H1 (cell line): ENCODE results near the gene ANGEL2. TPM values are rescaled to one million over a fixed set of nuclear protein-coding genes. Genes with fewer than 3 reads are reported as not detected.
A peak's percentile ranks its signal among the peaks of the same experiment; 100 is the strongest.

Experiments
- CTCF ChIA-PET: fragments of 300-600 bp; sonication (Branson Sonifier 250); formaldehyde crosslinking; loops from one replicate; lab custom pipeline; 2021; ENCODE audit not compliant: partially characterized antibody; lab: Charles Lee
- POLR2A ChIA-PET: fragments of 300-600 bp; sonication (Branson Sonifier 250); formaldehyde crosslinking; loops from one replicate; lab custom pipeline; 2021; ENCODE audit warnings: inconsistent platforms; ENCODE audit not compliant: partially characterized antibody; lab: Charles Lee
- DNase-seq, 2 experiments: peaks; one replicate each; pipeline versions ENCODE4 v3.0.0 to v3.0.0-alpha.2; 2010 to 2022; ENCODE audit warnings: low spot score in 2 of 2, low read depth in 1 of 2, mixed read lengths in 1 of 2
- FAIRE-seq: peaks from 2 replicates; lab custom pipeline; 2011; peaks lifted over from hg19 to GRCh38; lab: Jason Lieb, UNC
- H2AFZ ChIP-seq: 2 replicates; pipeline ENCODE4 v1.8.1; 2012; ENCODE audit warnings: low read length, inconsistent platforms
- H2AK5ac ChIP-seq: 2 replicates; pipeline ENCODE4 v1.6.1; 2013; ENCODE audit warnings: low read depth, low read length
- H2BK120ac ChIP-seq: replicated peaks from 2 replicates; pipeline ENCODE3; 2013; ENCODE audit warnings: low read depth, low read length, inconsistent platforms
- H2BK12ac ChIP-seq: 2 replicates; pipeline ENCODE4 v1.6.1; 2013; ENCODE audit warnings: low read depth, low read length
- H2BK15ac ChIP-seq: 2 replicates; pipeline ENCODE4 v1.6.1; 2013; ENCODE audit warnings: low read length
- H2BK20ac ChIP-seq: 2 replicates; pipeline ENCODE4 v1.6.1; 2013; ENCODE audit warnings: low read length
- H2BK5ac ChIP-seq: 2 replicates; pipeline ENCODE4 v1.6.1; 2013; ENCODE audit warnings: low read depth, low read length
- H3K14ac ChIP-seq: 2 replicates; pipeline ENCODE4 v1.6.1; 2013; ENCODE audit warnings: inconsistent platforms; ENCODE audit not compliant: insufficient read length
- H3K18ac ChIP-seq: 2 replicates; pipeline ENCODE4 v1.6.1; 2013; ENCODE audit warnings: low read length; ENCODE audit errors: extremely low read depth
- H3K23ac ChIP-seq: 2 replicates; pipeline ENCODE4 v1.6.1; 2013; ENCODE audit warnings: inconsistent platforms; ENCODE audit not compliant: insufficient read length
- H3K23me2 ChIP-seq: 2 replicates; pipeline ENCODE4 v1.6.1; 2013; ENCODE audit warnings: low read depth, low read length
- H3K27ac ChIP-seq: 2 replicates; pipeline ENCODE4 v1.6.1; 2011; ENCODE audit warnings: low read depth, low read length, inconsistent platforms
- H3K27me3 ChIP-seq, 4 experiments: replicated peaks in 1 of 4; 1 replicate in 1 of 4; 2 replicates in 3 of 4; pipeline versions ENCODE4 v1.6.1 to v1.8.1; 2011 to 2013; ENCODE audit warnings: low read length in 3 of 4, mild to moderate bottlenecking in 3 of 4, inconsistent platforms in 2 of 4, mixed read lengths in 2 of 4, moderate library complexity in 1 of 4; ENCODE audit not compliant: control insufficient read depth in 3 of 4, insufficient read depth in 3 of 4; ENCODE audit errors: extremely low read depth in 1 of 4
- H3K36me3 ChIP-seq, 4 experiments: 2 replicates each; pipeline versions ENCODE4 v1.6.1 to v1.8.1; 2011 to 2013; ENCODE audit warnings: mild to moderate bottlenecking in 4 of 4, low read length in 3 of 4, moderate library complexity in 2 of 4, control low read depth in 1 of 4, inconsistent platforms in 1 of 4; ENCODE audit not compliant: insufficient read depth in 4 of 4, control insufficient read depth in 2 of 4
- H3K4ac ChIP-seq: replicated peaks from 2 replicates; pipeline ENCODE3; 2013; ENCODE audit warnings: low read length, low read depth, mixed read lengths, inconsistent platforms; ENCODE audit not compliant: insufficient read length
- H3K4me1 ChIP-seq, 4 experiments: replicated peaks in 1 of 4; 1 replicate in 1 of 4; 2 replicates in 3 of 4; pipeline versions ENCODE4 v1.6.1 to v1.8.1; 2011 to 2013; ENCODE audit warnings: low read length in 3 of 4, inconsistent platforms in 2 of 4, mixed read lengths in 1 of 4; ENCODE audit not compliant: insufficient read depth in 4 of 4, control insufficient read depth in 3 of 4
- H3K4me2 ChIP-seq, 2 experiments: 2 replicates each; pipeline versions ENCODE4 v1.6.1 to v1.8.1; 2011 to 2013; ENCODE audit warnings: low read depth in 2 of 2, low read length in 2 of 2, control low read depth in 1 of 2, inconsistent platforms in 1 of 2, mild to moderate bottlenecking in 1 of 2; ENCODE audit not compliant: insufficient read depth in 1 of 2
- H3K4me3 ChIP-seq, 4 experiments: fragments of 200-600, 300-600 bp in 1 of 4; sonication (generic), shearing (Covaris generic), sonication (Bioruptor Twin) in 1 of 4; 2 replicates each; pipeline versions ENCODE4 v1.5.1 to v1.8.1; 2011 to 2016; ENCODE audit warnings: low read length in 4 of 4, low read depth in 3 of 4, control low read depth in 2 of 4, inconsistent platforms in 2 of 4, mild to moderate bottlenecking in 2 of 4, mixed read lengths in 1 of 4, moderate library complexity in 1 of 4; ENCODE audit not compliant: insufficient read depth in 2 of 4; ENCODE audit errors: extremely low read depth in 1 of 4
- H3K56ac ChIP-seq: replicated peaks from 2 replicates; pipeline ENCODE3; 2013; ENCODE audit warnings: low read depth, mild to moderate bottlenecking, mixed read lengths, low read length, inconsistent platforms; ENCODE audit not compliant: insufficient read length
- H3K79me1 ChIP-seq: 2 replicates; pipeline ENCODE4 v1.6.1; 2013; ENCODE audit warnings: low read depth, low read length, control low read depth
- H3K79me2 ChIP-seq, 2 experiments: 2 replicates each; pipeline versions ENCODE4 v1.6.1 to v1.8.1; 2012 to 2013; ENCODE audit warnings: low read length in 2 of 2, mild to moderate bottlenecking in 2 of 2, inconsistent platforms in 1 of 2; ENCODE audit not compliant: insufficient read depth in 2 of 2, control insufficient read depth in 1 of 2
- H3K9ac ChIP-seq, 4 experiments: replicated peaks in 1 of 4; 1 replicate in 1 of 4; 2 replicates in 3 of 4; pipeline versions ENCODE4 v1.6.1 to v1.8.1; 2011 to 2013; ENCODE audit warnings: low read depth in 3 of 4, low read length in 3 of 4, control low read depth in 2 of 4, mild to moderate bottlenecking in 2 of 4, moderate library complexity in 2 of 4, inconsistent platforms in 1 of 4; ENCODE audit errors: extremely low read depth in 1 of 4
- H3K9me3 ChIP-seq, 2 experiments: 2 replicates each; pipeline versions ENCODE4 v1.6.1 to v1.8.1; 2012 to 2013; ENCODE audit warnings: mild to moderate bottlenecking in 2 of 2, moderate library complexity in 2 of 2, control low read depth in 1 of 2, inconsistent platforms in 1 of 2, low read depth in 1 of 2, low read length in 1 of 2, mixed read lengths in 1 of 2; ENCODE audit not compliant: insufficient read depth in 2 of 2
- H4K20me1 ChIP-seq, 2 experiments: replicated peaks in 1 of 2; 2 replicates each; pipeline versions ENCODE3 to v1.8.1; 2011 to 2013; ENCODE audit warnings: inconsistent platforms in 2 of 2, low read length in 2 of 2, mild to moderate bottlenecking in 1 of 2; ENCODE audit not compliant: insufficient read depth in 2 of 2, control insufficient read depth in 1 of 2
- H4K5ac ChIP-seq: 2 replicates; pipeline ENCODE4 v1.6.1; 2013; ENCODE audit warnings: low read length, low read depth, mixed read lengths, inconsistent platforms; ENCODE audit not compliant: insufficient read length
- H4K8ac ChIP-seq: 2 replicates; pipeline ENCODE4 v1.8.0; 2013; ENCODE audit warnings: mild to moderate bottlenecking, moderate library complexity, low read length, inconsistent platforms; ENCODE audit not compliant: insufficient read depth; ENCODE audit errors: extremely low read depth
- H4K91ac ChIP-seq: replicated peaks from 2 replicates; pipeline ENCODE3; 2013; ENCODE audit warnings: low read length, mixed read lengths, inconsistent platforms; ENCODE audit not compliant: insufficient read length
- BACH1 ChIP-seq: IDR thresholded peaks from 2 replicates; pipeline ENCODE4 v1.6.1; 2012; ENCODE audit warnings: low read length, improper control_type of control experiment
- CBX8 ChIP-seq: fragments of 300-800, 300-1000 bp; sonication (generic); IDR thresholded peaks from 2 replicates; pipeline ENCODE4 v1.7.1; 2016; ENCODE audit warnings: low read depth, low read length, borderline replicate concordance
- EGR1 ChIP-seq: IDR thresholded peaks from 2 replicates; pipeline ENCODE4 v1.6.1; 2011; ENCODE audit warnings: low read depth, low read length, borderline replicate concordance
- EP300 ChIP-seq, 2 experiments: IDR thresholded peaks; 1 replicate in 1 of 2; 2 replicates in 1 of 2; pipeline ENCODE4 v1.6.1; 2011 to 2012; ENCODE audit warnings: low read depth in 2 of 2, low read length in 2 of 2, mild to moderate bottlenecking in 2 of 2, borderline replicate concordance in 1 of 2, inconsistent platforms in 1 of 2, moderate library complexity in 1 of 2
- HDAC6 ChIP-seq: IDR thresholded peaks from one replicate; pipeline ENCODE4 v1.7.1; 2012; ENCODE audit warnings: low read depth, mild to moderate bottlenecking, inconsistent platforms, low read length, moderate library complexity
- KDM1A ChIP-seq: fragments of 200-600, 300-600 bp; sonication (generic); IDR thresholded peaks from 2 replicates; pipeline ENCODE4 v1.7.1; 2016; ENCODE audit warnings: mild to moderate bottlenecking, low read length, borderline replicate concordance
- POU5F1 ChIP-seq: IDR thresholded peaks from 2 replicates; pipeline ENCODE4 v1.6.1; 2011; ENCODE audit warnings: low read depth, mild to moderate bottlenecking, low read length, moderate library complexity
- RFX5 ChIP-seq: IDR thresholded peaks from 2 replicates; pipeline ENCODE4 v1.6.1; 2011; ENCODE audit warnings: low read depth, low read length, improper control_type of control experiment, borderline replicate concordance
- SAP30 ChIP-seq: fragments of 300-600 bp; sonication (generic); IDR thresholded peaks from 2 replicates; pipeline ENCODE4 v1.7.1; 2012; ENCODE audit warnings: low read length, moderate library complexity, mild to moderate bottlenecking, inconsistent platforms; ENCODE audit not compliant: insufficient read depth, insufficient replicate concordance
- SIRT6 ChIP-seq: IDR thresholded peaks from one replicate; pipeline ENCODE4 v1.7.1; 2012; ENCODE audit warnings: low read length, inconsistent platforms
- SP1 ChIP-seq: IDR thresholded peaks from 2 replicates; pipeline ENCODE4 v1.6.1; 2011; ENCODE audit warnings: low read depth, low read length
- SP4 ChIP-seq: IDR thresholded peaks from 2 replicates; pipeline ENCODE4 v1.6.1; 2012; ENCODE audit warnings: low read length, inconsistent platforms
- TBP ChIP-seq: IDR thresholded peaks from 2 replicates; pipeline ENCODE4 v1.6.1; 2011; ENCODE audit warnings: low read depth, low read length, improper control_type of control experiment
- TCF12 ChIP-seq: IDR thresholded peaks from 2 replicates; pipeline ENCODE4 v1.6.1; 2011; ENCODE audit warnings: low read depth, mild to moderate bottlenecking, low read length
- WGBS, 2 experiments: shearing (Covaris generic) in 1 of 2; methylation state at CpG; one replicate each; pipeline versions ENCODE4 v1.1.6 to v1.1.7; 2013 to 2015; ENCODE audit warnings: low lambda C conversion rate in 2 of 2, mixed read lengths in 2 of 2, inconsistent platforms in 1 of 2, low coverage in 1 of 2, missing lambda C conversion rate in 1 of 2; ENCODE audit not compliant: insufficient replicate concordance in 2 of 2, insufficient coverage in 1 of 2, insufficient read length in 1 of 2; ENCODE audit errors: extremely low coverage in 1 of 2, missing lambda C conversion rate in 1 of 2; 5-methylcytosine and 5-hydroxymethylcytosine counted together
- polyA plus RNA-seq, 7 experiments: library from polyadenylated mRNA; depleted of rRNA in 3 of 7; stranded (reverse) in 5 of 7; unstranded in 2 of 7; fragments of >200 nt in 5 of 7; fragments of 200-250 nt in 2 of 7; gene quantifications; 1 replicate in 5 of 7; 2 replicates in 1 of 7; 4 replicates in 1 of 7; pipeline versions ENCODE4 v1.2.1 to v1.2.3, GENCODE V29; 2011 to 2013; ENCODE audit warnings: missing spikeins in 2 of 7, mixed read lengths in 2 of 7
- total RNA-seq: library from RNA; stranded (reverse); fragmentation: NEBNext Ultra II Directional; extraction: Animal tissue kit (Norgen Biotek cat#: 25700); gene quantifications from 2 replicates; pipeline ENCODE4 v1.2.1, GENCODE V29; 2021

The ANGEL2 gene
- total and polyA plus RNA-seq, 2 of the 8 experiments (the other 6 are each of a cell fraction or from before 2014, with no cell fraction given) = 18.1 to 39.9 TPM

- peaks cover 5 to 42% of the 10 kb centered on the region in 2 experiments; a peak in 3 of 4 replicates for H3K79me2 ChIP-seq
- no peak overlapping the region for H3K14ac ChIP-seq
- H4K8ac ChIP-seq = no peak overlapping the region
- peaks cover 2% of the 10 kb centered on the region; the same call in 1 of the 2 replicates for H3K79me1 ChIP-seq
- ChIA-PET POLR2A (interaction anchor here (0.8 to 9.3 kb wide), 10 partner anchors 10 to 95 kb away, joined by 3 to 172 read pairs (median 8); partner anchors contain the start of gene FLVCR1), CTCF (interaction anchor here (1.0 to 2.8 kb wide), 5 partner anchors 18 to 199 kb away, joined by 3 to 22 read pairs (median 5); no protein-coding TSS in a partner anchor)
- H2AK5ac ChIP-seq = no peak overlapping the region
- H4K91ac ChIP-seq = no peak overlapping the region
- peak overlapping the region; percentile 76; the same call in 1 of the 2 replicates for H2AFZ ChIP-seq
- H3K4me2 ChIP-seq = peak overlapping the region; percentile 81 to 86
- H2BK120ac ChIP-seq = no peak overlapping the region
- peaks cover 3 to 15% (median 10%) of the 10 kb centered on the region in 4 experiments for H3K4me1 ChIP-seq
- H2BK5ac ChIP-seq = no peak overlapping the region; the same call in 1 of the 2 replicates
- FAIRE-seq = no peak
- H3K27me3 ChIP-seq = peaks cover 0 to 4% (median 0%) of the 10 kb centered on the region in 4 experiments; a peak in 1 of 7 replicates
- H4K5ac ChIP-seq = no peak overlapping the region
- peaks cover 14 to 32% (median 24%) of the 10 kb centered on the region in 4 experiments for H3K36me3 ChIP-seq
- DNase-seq = no peak
- peak overlapping the region; percentile 55 to 95 (median 94) for H3K4me3 ChIP-seq
- WGBS, 2 experiments = 35% methylated on average over 2 of the region's 2 CpGs; no CpG with 5 or more reads in 1 of the 2 experiments
- H3K56ac ChIP-seq = no peak overlapping the region
- H2BK15ac ChIP-seq = 0 out of 2 replicates have a peak overlapping the region, but pooled peaks have one; percentile 2
- H4K20me1 ChIP-seq = peaks cover 10% of the 10 kb centered on the region in 2 experiments
- peak overlapping the region; percentile 64; the same call in 1 of the 2 replicates for H2BK12ac ChIP-seq
- H3K23ac ChIP-seq = no peak overlapping the region
- no peak overlapping the region for H3K4ac ChIP-seq
- no peaks in the 10 kb centered on the region for H3K9me3 ChIP-seq
- 0 out of 7 replicates have a peak overlapping the region, but pooled peaks of 1 of the 4 experiments have one; percentile 9 for H3K9ac ChIP-seq
- no peak overlapping the region for H3K27ac ChIP-seq
- no peak overlapping the region; the same call in 1 of the 2 replicates for H3K18ac ChIP-seq
- H3K23me2 ChIP-seq = peaks cover 15% of the 10 kb centered on the region
- H2BK20ac ChIP-seq = no peak overlapping the region
- no peak for TF ChIP-seq SAP30
- no peak for TF ChIP-seq SIRT6
- TF ChIP-seq SP1 = no peak
- no peak for TF ChIP-seq POU5F1
- TF ChIP-seq CBX8 = no peak
- no peak for TF ChIP-seq EP300 (IDR thresholded peaks at IDR 0.05; ENCODE audit: borderline replicate concordance in 1 of 2, low read depth in 2 of 2, low read length in 2 of 2)
- TF ChIP-seq KDM1A = no peak
- TF ChIP-seq TBP = no peak
- TF ChIP-seq EGR1 = no peak
- TF ChIP-seq TCF12 = no peak
- no peak for TF ChIP-seq BACH1
- TF ChIP-seq SP4 = no peak
- no peak for TF ChIP-seq RFX5
- TF ChIP-seq HDAC6 = no peak
These were observed 65.9 kb downstream of the ANGEL2 start for GRCh38 chr1:212949771-212950170.
